Measurements from ENCODE around the gene S100A4. TPM values are rescaled to one million over a fixed set of nuclear protein-coding genes. Genes with fewer than 3 reads are reported as not detected.

S100A4 gene
- total and polyA plus RNA-seq, 2 experiments from 2014 or later = 14.2 to 36.0 TPM

GRCh38 chr1:153510984-153511410 is 34.6 kb downstream of the S100A4 start:
- Histone ChIP-seq H3K4me2 (no peak overlapping the region), H2AFZ (peak overlapping the region; percentile 88; the same call in 1 of the 2 replicates), H3K4me3 (no peak overlapping the region), H3K27me3 (ENCODE audit: insufficient read depth) (peaks cover 10% of the 10 kb centered on the region; the same call in 1 of the 2 replicates), H3K4me1 (ENCODE audit: insufficient read depth) (no peaks in the 10 kb centered on the region; the same call in 1 of the 2 replicates), H3K79me2 (replicated peaks; ENCODE audit: insufficient read depth) (no peaks in the 10 kb centered on the region), H4K20me1 (replicated peaks; ENCODE audit: insufficient read depth) (no peaks in the 10 kb centered on the region), H3K27ac (ENCODE audit: low read depth) (no peak overlapping the region), H3F3A (replicated peaks; ENCODE audit: low read depth) (no peaks in the 10 kb centered on the region), H3K9me2 (ENCODE audit: insufficient read depth) (no peaks in the 10 kb centered on the region), H3K36me3 (ENCODE audit: insufficient read depth) (no peaks in the 10 kb centered on the region)
- Mint-ChIP-seq H3K36me3 (ENCODE audit: low read depth) (no peaks in the 10 kb centered on the region), H3K4me1 (peaks cover 10% of the 10 kb centered on the region; the same call in 1 of the 3 replicates), H3K9me3 (no peaks in the 10 kb centered on the region; the same call in 2 of the 3 replicates), H3K4me3 (no peak overlapping the region), H3K27me3 (ENCODE audit: insufficient read depth, low read depth, poor library complexity) (peaks cover 11% of the 10 kb centered on the region), H3K27ac (no peak overlapping the region)
- DNase-seq (ENCODE audit: low spot score) (peak; percentile 91), ATAC-seq (peak; percentile 94)
- TF ChIP-seq, protein P1, sequence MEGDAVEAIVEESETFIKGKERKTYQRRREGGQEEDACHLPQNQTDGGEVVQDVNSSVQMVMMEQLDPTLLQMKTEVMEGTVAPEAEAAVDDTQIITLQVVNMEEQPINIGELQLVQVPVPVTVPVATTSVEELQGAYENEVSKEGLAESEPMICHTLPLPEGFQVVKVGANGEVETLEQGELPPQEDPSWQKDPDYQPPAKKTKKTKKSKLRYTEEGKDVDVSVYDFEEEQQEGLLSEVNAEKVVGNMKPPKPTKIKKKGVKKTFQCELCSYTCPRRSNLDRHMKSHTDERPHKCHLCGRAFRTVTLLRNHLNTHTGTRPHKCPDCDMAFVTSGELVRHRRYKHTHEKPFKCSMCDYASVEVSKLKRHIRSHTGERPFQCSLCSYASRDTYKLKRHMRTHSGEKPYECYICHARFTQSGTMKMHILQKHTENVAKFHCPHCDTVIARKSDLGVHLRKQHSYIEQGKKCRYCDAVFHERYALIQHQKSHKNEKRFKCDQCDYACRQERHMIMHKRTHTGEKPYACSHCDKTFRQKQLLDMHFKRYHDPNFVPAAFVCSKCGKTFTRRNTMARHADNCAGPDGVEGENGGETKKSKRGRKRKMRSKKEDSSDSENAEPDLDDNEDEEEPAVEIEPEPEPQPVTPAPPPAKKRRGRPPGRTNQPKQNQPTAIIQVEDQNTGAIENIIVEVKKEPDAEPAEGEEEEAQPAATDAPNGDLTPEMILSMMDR (conservative IDR thresholded peaks at IDR 0.05; ENCODE audit: low read depth in 2 of 2) = peak; percentile 89 to 99
- TF ChIP-seq EZH2phosphoT487 (IDR thresholded peaks at IDR 0.05; ENCODE audit: unreplicated experiment) = no peak
- TF ChIP-seq JUNB (IDR thresholded peaks at IDR 0.05; ENCODE audit: unreplicated experiment) = no peak

DNA sequence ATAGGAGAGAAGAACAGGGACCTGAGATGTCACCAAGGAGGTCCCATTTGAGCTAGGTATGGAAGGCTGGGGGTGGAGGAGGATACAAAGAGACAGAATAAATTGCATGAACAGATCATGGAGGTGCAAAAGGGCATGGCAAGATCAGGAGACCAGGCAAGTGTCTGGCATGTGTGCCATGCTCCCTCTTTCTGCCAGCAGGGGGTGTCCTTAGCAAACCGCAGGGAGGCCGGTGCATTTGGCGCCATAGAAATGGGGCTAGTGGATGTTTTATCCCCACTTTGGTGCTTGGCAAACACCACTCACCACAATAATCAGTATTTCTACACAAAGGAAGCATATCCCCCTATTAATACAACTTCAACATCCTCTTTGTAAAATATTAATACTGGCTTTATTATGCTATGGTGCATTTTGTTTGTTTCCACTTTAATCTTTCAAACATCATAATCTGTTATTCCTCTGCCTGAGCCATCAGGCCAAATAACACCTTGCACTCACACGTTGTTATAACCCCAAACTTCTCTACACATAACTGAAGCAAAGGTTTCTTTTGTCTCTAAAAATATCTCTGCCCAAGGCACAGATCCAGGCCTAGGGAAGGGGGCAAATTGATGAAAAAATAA is 35.8 kb downstream of the S100A4 start:
- Histone ChIP-seq H3K79me2 (replicated peaks; ENCODE audit: insufficient read depth) (no peaks in the 10 kb centered on the region), H3K36me3 (ENCODE audit: insufficient read depth) (no peaks in the 10 kb centered on the region), H4K20me1 (replicated peaks; ENCODE audit: insufficient read depth) (no peaks in the 10 kb centered on the region), H3K4me1 (ENCODE audit: insufficient read depth) (no peaks in the 10 kb centered on the region), H3K27ac (ENCODE audit: low read depth) (no peak overlapping the region), H3K27me3 (ENCODE audit: insufficient read depth) (no peaks in the 10 kb centered on the region), H3K4me2 (no peak overlapping the region), H3F3A (replicated peaks; ENCODE audit: low read depth) (no peaks in the 10 kb centered on the region), H3K4me3 (no peak overlapping the region), H3K9me2 (ENCODE audit: insufficient read depth) (no peaks in the 10 kb centered on the region), H2AFZ (no peak overlapping the region)
- Mint-ChIP-seq H3K4me1 (peaks cover 10% of the 10 kb centered on the region; the same call in 1 of the 3 replicates), H3K27me3 (ENCODE audit: insufficient read depth, low read depth, poor library complexity) (peaks cover 5% of the 10 kb centered on the region), H3K9me3 (no peaks in the 10 kb centered on the region; the same call in 2 of the 3 replicates), H3K36me3 (ENCODE audit: low read depth) (no peaks in the 10 kb centered on the region), H3K27ac (no peak overlapping the region), H3K4me3 (no peak overlapping the region)
- TF ChIP-seq, protein P2, sequence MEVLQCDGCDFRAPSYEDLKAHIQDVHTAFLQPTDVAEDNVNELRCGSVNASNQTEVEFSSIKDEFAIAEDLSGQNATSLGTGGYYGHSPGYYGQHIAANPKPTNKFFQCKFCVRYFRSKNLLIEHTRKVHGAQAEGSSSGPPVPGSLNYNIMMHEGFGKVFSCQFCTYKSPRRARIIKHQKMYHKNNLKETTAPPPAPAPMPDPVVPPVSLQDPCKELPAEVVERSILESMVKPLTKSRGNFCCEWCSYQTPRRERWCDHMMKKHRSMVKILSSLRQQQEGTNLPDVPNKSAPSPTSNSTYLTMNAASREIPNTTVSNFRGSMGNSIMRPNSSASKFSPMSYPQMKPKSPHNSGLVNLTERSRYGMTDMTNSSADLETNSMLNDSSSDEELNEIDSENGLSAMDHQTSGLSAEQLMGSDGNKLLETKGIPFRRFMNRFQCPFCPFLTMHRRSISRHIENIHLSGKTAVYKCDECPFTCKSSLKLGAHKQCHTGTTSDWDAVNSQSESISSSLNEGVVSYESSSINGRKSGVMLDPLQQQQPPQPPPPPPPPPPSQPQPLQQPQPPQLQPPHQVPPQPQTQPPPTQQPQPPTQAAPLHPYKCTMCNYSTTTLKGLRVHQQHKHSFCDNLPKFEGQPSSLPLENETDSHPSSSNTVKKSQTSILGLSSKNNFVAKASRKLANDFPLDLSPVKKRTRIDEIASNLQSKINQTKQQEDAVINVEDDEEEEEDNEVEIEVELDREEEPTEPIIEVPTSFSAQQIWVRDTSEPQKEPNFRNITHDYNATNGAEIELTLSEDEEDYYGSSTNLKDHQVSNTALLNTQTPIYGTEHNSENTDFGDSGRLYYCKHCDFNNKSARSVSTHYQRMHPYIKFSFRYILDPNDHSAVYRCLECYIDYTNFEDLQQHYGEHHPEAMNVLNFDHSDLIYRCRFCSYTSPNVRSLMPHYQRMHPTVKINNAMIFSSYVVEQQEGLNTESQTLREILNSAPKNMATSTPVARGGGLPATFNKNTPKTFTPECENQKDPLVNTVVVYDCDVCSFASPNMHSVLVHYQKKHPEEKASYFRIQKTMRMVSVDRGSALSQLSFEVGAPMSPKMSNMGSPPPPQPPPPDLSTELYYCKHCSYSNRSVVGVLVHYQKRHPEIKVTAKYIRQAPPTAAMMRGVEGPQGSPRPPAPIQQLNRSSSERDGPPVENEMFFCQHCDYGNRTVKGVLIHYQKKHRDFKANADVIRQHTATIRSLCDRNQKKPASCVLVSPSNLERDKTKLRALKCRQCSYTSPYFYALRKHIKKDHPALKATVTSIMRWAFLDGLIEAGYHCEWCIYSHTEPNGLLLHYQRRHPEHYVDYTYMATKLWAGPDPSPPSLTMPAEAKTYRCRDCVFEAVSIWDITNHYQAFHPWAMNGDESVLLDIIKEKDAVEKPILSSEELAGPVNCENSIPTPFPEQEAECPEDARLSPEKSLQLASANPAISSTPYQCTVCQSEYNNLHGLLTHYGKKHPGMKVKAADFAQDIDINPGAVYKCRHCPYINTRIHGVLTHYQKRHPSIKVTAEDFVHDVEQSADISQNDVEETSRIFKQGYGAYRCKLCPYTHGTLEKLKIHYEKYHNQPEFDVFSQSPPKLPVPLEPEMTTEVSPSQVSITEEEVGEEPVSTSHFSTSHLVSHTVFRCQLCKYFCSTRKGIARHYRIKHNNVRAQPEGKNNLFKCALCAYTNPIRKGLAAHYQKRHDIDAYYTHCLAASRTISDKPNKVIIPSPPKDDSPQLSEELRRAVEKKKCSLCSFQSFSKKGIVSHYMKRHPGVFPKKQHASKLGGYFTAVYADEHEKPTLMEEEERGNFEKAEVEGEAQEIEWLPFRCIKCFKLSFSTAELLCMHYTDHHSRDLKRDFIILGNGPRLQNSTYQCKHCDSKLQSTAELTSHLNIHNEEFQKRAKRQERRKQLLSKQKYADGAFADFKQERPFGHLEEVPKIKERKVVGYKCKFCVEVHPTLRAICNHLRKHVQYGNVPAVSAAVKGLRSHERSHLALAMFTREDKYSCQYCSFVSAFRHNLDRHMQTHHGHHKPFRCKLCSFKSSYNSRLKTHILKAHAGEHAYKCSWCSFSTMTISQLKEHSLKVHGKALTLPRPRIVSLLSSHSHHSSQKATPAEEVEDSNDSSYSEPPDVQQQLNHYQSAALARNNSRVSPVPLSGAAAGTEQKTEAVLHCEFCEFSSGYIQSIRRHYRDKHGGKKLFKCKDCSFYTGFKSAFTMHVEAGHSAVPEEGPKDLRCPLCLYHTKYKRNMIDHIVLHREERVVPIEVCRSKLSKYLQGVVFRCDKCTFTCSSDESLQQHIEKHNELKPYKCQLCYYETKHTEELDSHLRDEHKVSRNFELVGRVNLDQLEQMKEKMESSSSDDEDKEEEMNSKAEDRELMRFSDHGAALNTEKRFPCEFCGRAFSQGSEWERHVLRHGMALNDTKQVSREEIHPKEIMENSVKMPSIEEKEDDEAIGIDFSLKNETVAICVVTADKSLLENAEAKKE (CRISPR knock-in tag; IDR thresholded peaks at IDR 0.05) = no peak
- TF ChIP-seq EZH2phosphoT487 (IDR thresholded peaks at IDR 0.05; ENCODE audit: unreplicated experiment) = no peak
- TF ChIP-seq, protein P1 (conservative IDR thresholded peaks at IDR 0.05; ENCODE audit: low read depth in 2 of 2) = peak; percentile 78 to 92
- ATAC-seq = peak; percentile 37
- peak; percentile 74 for DNase-seq (ENCODE audit: low spot score)

Data from GM23338 (cell line).